Stimulated activated CD4-positive, alpha-beta T cell treated with anti-CD3 and anti-CD28 coated beads, Interleukin-12 subunit alpha, Interleukin-12 subunit beta, amount 100 ng/mL, for 24 hours (primary cell): ENCODE data around the gene PPP1R13B.
"Not testable (repeated sequence)": the region's sequence is repeated elsewhere in the genome, so short reads cannot be mapped to it uniquely, and the experiment has no call there.

Source experiments
- DNase-seq, 2 experiments: peaks; one replicate each; pipeline ENCODE4 v3.0.0-alpha.2; 2020; ENCODE audit warnings: low read depth in 2 of 2

Gene PPP1R13B

GRCh38 chr14:103699901-103700752 is 147.2 kb downstream of the PPP1R13B start:
- no peak for DNase-seq

- no peak for DNase-seq
These were observed 148.1 kb downstream of the PPP1R13B start for GRCh38 chr14:103699261-103699661.

GRCh38 chr14:103698380-103699260 is 148.8 kb downstream of the PPP1R13B start:
- DNase-seq, result no peak

GRCh38 chr14:103697603-103698379 is 149.6 kb downstream of the PPP1R13B start:
- no peak for DNase-seq

- DNase-seq, result no peak
These were observed 150.2 kb downstream of the PPP1R13B start for GRCh38 chr14:103697206-103697602.

- DNase-seq, result no peak
These were observed 150.8 kb downstream of the PPP1R13B start for GRCh38 chr14:103696466-103697071.

GRCh38 chr14:103696070-103696402 is 151.3 kb downstream of the PPP1R13B start:
- no peak for DNase-seq

- no peak for DNase-seq
These were observed 151.9 kb downstream of the PPP1R13B start for GRCh38 chr14:103695296-103696069.

GRCh38 chr14:103694572-103695026 is 152.8 kb downstream of the PPP1R13B start:
- no peak for DNase-seq

GRCh38 chr14:103693515-103693914 is 153.9 kb downstream of the PPP1R13B start:
- DNase-seq, result no peak

GRCh38 chr14:103692871-103693270 is 154.5 kb downstream of the PPP1R13B start:
- no peak for DNase-seq

- no peak for DNase-seq
These were observed 155.2 kb downstream of the PPP1R13B start for GRCh38 chr14:103692159-103692558.

GRCh38 chr14:103691655-103692054 is 155.7 kb downstream of the PPP1R13B start:
- DNase-seq, result not testable (repeated sequence)

- DNase-seq, result no peak
These were observed 157.0 kb downstream of the PPP1R13B start for GRCh38 chr14:103690332-103690731.

GRCh38 chr14:103688906-103689902 is 158.2 kb downstream of the PPP1R13B start:
- no peak for DNase-seq

GRCh38 chr14:103688441-103688840 is 158.9 kb downstream of the PPP1R13B start:
- DNase-seq, result no peak

GRCh38 chr14:103687712-103688111 is 159.7 kb downstream of the PPP1R13B start:
- DNase-seq, result no peak

GRCh38 chr14:103686831-103687485 is 160.4 kb downstream of the PPP1R13B start:
- no peak for DNase-seq
